ENCODE results near the gene TIMP2. TPM values are rescaled to one million over a fixed set of nuclear protein-coding genes. Genes with fewer than 3 reads are reported as not detected.

TIMP2 gene
- total RNA-seq, 1 experiment from 2014 or later = 114 TPM

- DNase-seq = no peak
- no peak overlapping the region for H3K27ac ChIP-seq
- H2AFZ ChIP-seq = no peak overlapping the region
- no peaks in the 10 kb centered on the region for H3K79me2 ChIP-seq (ENCODE audit: low read depth)
- TF ChIP-seq CTCF (conservative IDR thresholded peaks at IDR 0.05) (no peak), EZH2 (IDR thresholded peaks at IDR 0.05; ENCODE audit: low read depth) (no peak)
- no TSS peak for BruUV-seq (replicated peaks)
- no peaks in the 10 kb centered on the region for H3K9me3 ChIP-seq (ENCODE audit: insufficient read depth, low read depth)
- ChIA-PET POLR2A (ENCODE audit: unreplicated experiment) (no interaction called here), CTCF (no interaction called here)
- 0 out of 2 replicates have a peak, but pooled peaks cover 8% of the 10 kb centered on the region for H3K36me3 ChIP-seq (ENCODE audit: low read depth)
- intact Hi-C loops (cut with micrococcal nuclease; ENCODE audit: unreplicated experiment) = no loop called here
- no peaks in the 10 kb centered on the region; the same call in 1 of the 2 replicates for H4K20me1 ChIP-seq (ENCODE audit: insufficient read depth)
- no peak overlapping the region for H3K4me2 ChIP-seq
- H3K27me3 ChIP-seq (ENCODE audit: insufficient read depth, low read depth) = no peaks in the 10 kb centered on the region
- H3K4me1 ChIP-seq (replicated peaks; ENCODE audit: insufficient read depth) = no peaks in the 10 kb centered on the region
- H3K9me2 ChIP-seq (ENCODE audit: insufficient read depth) = no peaks in the 10 kb centered on the region
- no peak overlapping the region for H3K4me3 ChIP-seq
- no peaks in the 10 kb centered on the region for H3F3A ChIP-seq (ENCODE audit: insufficient read depth, low read depth)
Observed at GRCh38 chr17:78825696-78826095, 99.5 kb downstream of the TIMP2 start.

GRCh38 chr17:78824240-78824639, 100.9 kb downstream of the TIMP2 start:
- H3F3A ChIP-seq (ENCODE audit: insufficient read depth, low read depth) = no peaks in the 10 kb centered on the region
- CTCF ChIA-PET = no interaction called here
- no peak overlapping the region for H2AFZ ChIP-seq
- H4K20me1 ChIP-seq (ENCODE audit: insufficient read depth) = no peaks in the 10 kb centered on the region; the same call in 1 of the 2 replicates
- TF ChIP-seq CTCF (conservative IDR thresholded peaks at IDR 0.05) = no peak
- no peak for TF ChIP-seq EZH2 (IDR thresholded peaks at IDR 0.05; ENCODE audit: low read depth)
- H3K36me3 ChIP-seq (ENCODE audit: low read depth) = peaks cover 4% of the 10 kb centered on the region; the same call in 1 of the 2 replicates
- no peaks in the 10 kb centered on the region for H3K79me2 ChIP-seq (ENCODE audit: low read depth)
- H3K9me2 ChIP-seq (ENCODE audit: insufficient read depth) = no peaks in the 10 kb centered on the region
- H3K4me1 ChIP-seq (replicated peaks; ENCODE audit: insufficient read depth) = no peaks in the 10 kb centered on the region
- H3K9me3 ChIP-seq (ENCODE audit: insufficient read depth, low read depth) = no peaks in the 10 kb centered on the region
- no peak overlapping the region for H3K27ac ChIP-seq
- POLR2A ChIA-PET (ENCODE audit: unreplicated experiment) = no interaction called here
- no peak for DNase-seq
- H3K4me2 ChIP-seq = no peak overlapping the region
- no peak overlapping the region for H3K4me3 ChIP-seq
- no TSS peak for BruUV-seq (replicated peaks)
- intact Hi-C loops (cut with micrococcal nuclease; ENCODE audit: unreplicated experiment) = no loop called here
- no peaks in the 10 kb centered on the region for H3K27me3 ChIP-seq (ENCODE audit: insufficient read depth, low read depth)

- Histone ChIP-seq H3K79me2 (ENCODE audit: low read depth) (no peaks in the 10 kb centered on the region), H3K4me3 (no peak overlapping the region), H3K4me1 (replicated peaks; ENCODE audit: insufficient read depth) (no peaks in the 10 kb centered on the region), H3K9me2 (ENCODE audit: insufficient read depth) (no peaks in the 10 kb centered on the region), H4K20me1 (ENCODE audit: insufficient read depth) (no peaks in the 10 kb centered on the region; the same call in 1 of the 2 replicates), H3K36me3 (ENCODE audit: low read depth) (peaks cover 4% of the 10 kb centered on the region; the same call in 1 of the 2 replicates), H3K27ac (no peak overlapping the region), H3K27me3 (ENCODE audit: insufficient read depth, low read depth) (no peaks in the 10 kb centered on the region), H3F3A (ENCODE audit: insufficient read depth, low read depth) (no peaks in the 10 kb centered on the region), H3K9me3 (ENCODE audit: insufficient read depth, low read depth) (no peaks in the 10 kb centered on the region), H2AFZ (no peak overlapping the region), H3K4me2 (no peak overlapping the region)
- no peak for DNase-seq
- intact Hi-C loops (cut with micrococcal nuclease; ENCODE audit: unreplicated experiment) = no loop called here
- CTCF ChIA-PET = no interaction called here
- no TSS peak for BruUV-seq (replicated peaks)
- TF ChIP-seq CTCF (conservative IDR thresholded peaks at IDR 0.05) (no peak), EZH2 (IDR thresholded peaks at IDR 0.05; ENCODE audit: low read depth) (no peak)
- POLR2A ChIA-PET (ENCODE audit: unreplicated experiment) = no interaction called here
Observed at GRCh38 chr17:78823282-78824046, 101.7 kb downstream of the TIMP2 start.
